ENCODE measurements around the gene NDUFB6. TPM values are rescaled to one million over a fixed set of nuclear protein-coding genes. Genes with fewer than 3 reads are reported as not detected.

NDUFB6 gene
- polyA plus RNA-seq, 1 donor from 2014 or later, result 148 TPM

GRCh38 chr9:32554107-32554506, 18.9 kb downstream of the NDUFB6 start:
- TF ChIP-seq POLR2AphosphoS5 (IDR thresholded peaks at IDR 0.05) (no peak), EP300 (conservative IDR thresholded peaks at IDR 0.05; ENCODE audit: poor library complexity, severe bottlenecking) (no peak), REST (IDR thresholded peaks at IDR 0.05; ENCODE audit: borderline replicate concordance) (no peak), EZH2 (IDR thresholded peaks at IDR 0.05; ENCODE audit: borderline replicate concordance, insufficient read depth, low read length, poor library complexity, severe bottlenecking) (no peak), MXI1 (conservative IDR thresholded peaks at IDR 0.05; ENCODE audit: poor library complexity, severe bottlenecking) (no peak), TAF1 (IDR thresholded peaks at IDR 0.05; ENCODE audit: low read depth) (no peak), RAD21 (conservative IDR thresholded peaks at IDR 0.05) (no peak), CTCF (IDR thresholded peaks at IDR 0.05; ENCODE audit: poor library complexity, severe bottlenecking) (no peak), SMC3 (conservative IDR thresholded peaks at IDR 0.05; ENCODE audit: poor library complexity) (no peak)
- H3K9ac ChIP-seq (ENCODE audit: low read length), result no peak overlapping the region
- H3K9me2 ChIP-seq (ENCODE audit: insufficient read depth, low read length), result no peaks in the 10 kb centered on the region
- no peaks in the 10 kb centered on the region for H3F3A ChIP-seq (ENCODE audit: insufficient read depth, low read length, poor library complexity, severe bottlenecking)
- no peaks in the 10 kb centered on the region for H3K27me3 ChIP-seq (ENCODE audit: insufficient read depth, low read depth, low read length)
- no peak overlapping the region for H3K4me3 ChIP-seq (ENCODE audit: low read length)
- no peak overlapping the region for H3K4me2 ChIP-seq (ENCODE audit: low read length)
- H4K20me1 ChIP-seq (ENCODE audit: insufficient read depth), result no peaks in the 10 kb centered on the region
- peaks cover 14% of the 10 kb centered on the region for H3K79me2 ChIP-seq (replicated peaks; ENCODE audit: insufficient read depth, low read length)
- no peak overlapping the region for H3K27ac ChIP-seq (ENCODE audit: low read length)
- no peaks in the 10 kb centered on the region for H3K36me3 ChIP-seq (ENCODE audit: insufficient read depth, low read length)
- no peak overlapping the region for H2AFZ ChIP-seq (ENCODE audit: low read depth, low read length)
- H3K9me3 ChIP-seq (ENCODE audit: low read length), result no peaks in the 10 kb centered on the region

- Histone ChIP-seq H3K79me2 (replicated peaks; ENCODE audit: insufficient read depth, low read length) (peaks cover 30% of the 10 kb centered on the region), H3K27me3 (ENCODE audit: insufficient read depth, low read depth, low read length) (no peaks in the 10 kb centered on the region), H2AFZ (ENCODE audit: low read depth, low read length) (peak within 1 kb of the TSS; percentile 53), H3K9me2 (ENCODE audit: insufficient read depth, low read length) (no peaks in the 10 kb centered on the region), H3K4me2 (ENCODE audit: low read length) (peak within 1 kb of the TSS; percentile 95), H3K36me3 (ENCODE audit: insufficient read depth, low read length) (no peaks in the 10 kb centered on the region), H3K27ac (ENCODE audit: low read length) (peak within 1 kb of the TSS; percentile 92), H3K4me3 (ENCODE audit: low read length) (peak within 1 kb of the TSS; percentile 96), H3K9ac (ENCODE audit: low read length) (peak within 1 kb of the TSS; percentile 85), H3K9me3 (ENCODE audit: low read length) (no peaks in the 10 kb centered on the region), H4K20me1 (ENCODE audit: insufficient read depth) (no peaks in the 10 kb centered on the region), H3F3A (ENCODE audit: insufficient read depth, low read length, poor library complexity, severe bottlenecking) (no peaks in the 10 kb centered on the region)
- TF ChIP-seq MXI1 (conservative IDR thresholded peaks at IDR 0.05; ENCODE audit: poor library complexity, severe bottlenecking) (peak; percentile 67), EP300 (conservative IDR thresholded peaks at IDR 0.05; ENCODE audit: poor library complexity, severe bottlenecking) (peak; percentile 46), SMC3 (conservative IDR thresholded peaks at IDR 0.05; ENCODE audit: poor library complexity) (peak; percentile 40), REST (IDR thresholded peaks at IDR 0.05; ENCODE audit: borderline replicate concordance) (peak; percentile 97), RAD21 (conservative IDR thresholded peaks at IDR 0.05) (no peak), TAF1 (IDR thresholded peaks at IDR 0.05; ENCODE audit: low read depth) (peak; percentile 99), EZH2 (IDR thresholded peaks at IDR 0.05; ENCODE audit: borderline replicate concordance, insufficient read depth, low read length, poor library complexity, severe bottlenecking) (no peak), POLR2AphosphoS5 (IDR thresholded peaks at IDR 0.05) (peak; percentile 76), CTCF (IDR thresholded peaks at IDR 0.05; ENCODE audit: poor library complexity, severe bottlenecking) (peak; percentile 31)
Measured at GRCh38 chr9:32552172-32552872, 20.6 kb downstream of the NDUFB6 start, which contains the start of the genes SMIM27 and TOPORS. TSS of gene SMIM27 (plus strand) at chr9:32552327. CDS start at chr9:32552435, 108 bp downstream. TSS of gene TOPORS (minus strand) at chr9:32552586. CDS start at chr9:32552436, 150 bp downstream.
